ENCODE measurements around the gene HAUS8. TPM values are rescaled to one million over a fixed set of nuclear protein-coding genes. Genes with fewer than 3 reads are reported as not detected.

HAUS8 gene
- total and polyA plus RNA-seq, 2 of the 4 experiments (the other 2 are of a cell fraction) = 3.4 to 14.2 TPM

GRCh38 chr19:17098326-17098725 is 23.1 kb upstream of the HAUS8 start:
- Histone ChIP-seq H3K23ac (ENCODE audit: low read depth, low read length) (no peak overlapping the region), H2AK5ac (ENCODE audit: low read depth, low read length) (no peak overlapping the region), H3K4me3 (ENCODE audit: insufficient read depth, low read depth, low read length) (no peak overlapping the region), H3K18ac (ENCODE audit: low read depth, low read length) (no peak overlapping the region), H3K27me3 (ENCODE audit: control insufficient read depth, insufficient read depth, low read length) (no peaks in the 10 kb centered on the region), H3K27ac (ENCODE audit: insufficient read depth, low read length) (no peak overlapping the region), H3K36me3 (ENCODE audit: control insufficient read depth, insufficient read depth, low read length) (peaks cover 26% of the 10 kb centered on the region), H2AK9ac (replicated peaks; ENCODE audit: low read depth, low read length, poor library complexity) (peak overlapping the region; percentile 72), H4K8ac (ENCODE audit: low read depth in 2 of 2, low read length in 2 of 2) (no peak overlapping the region), H3K4ac (ENCODE audit: low read depth, low read length) (peak overlapping the region; percentile 51; the same call in 1 of the 2 replicates), H2BK120ac (ENCODE audit: low read depth, low read length) (no peak overlapping the region), H4K91ac (ENCODE audit: insufficient read depth, low read depth, low read length) (peak overlapping the region; percentile 5; the same call in 1 of the 2 replicates), H3K56ac (ENCODE audit: extremely low read depth, insufficient read depth, low read length) (no peak overlapping the region), H4K5ac (ENCODE audit: low read depth, low read length) (no peak overlapping the region), H2BK5ac (ENCODE audit: low read depth, low read length, poor library complexity, severe bottlenecking) (peak overlapping the region; percentile 3), H3K14ac (replicated peaks; ENCODE audit: low read depth, low read length) (no peak overlapping the region), H2BK15ac (ENCODE audit: low read depth, low read length) (no peak overlapping the region), H3K79me1 (ENCODE audit: low read depth in 1 of 2, low read length in 2 of 2) (peaks cover 5 to 71% of the 10 kb centered on the region in 2 experiments), H2AFZ (replicated peaks; ENCODE audit: low read length, poor library complexity) (no peak overlapping the region), H3K9me1 (ENCODE audit: insufficient read depth, low read length) (peaks cover 25% of the 10 kb centered on the region), H3K4me2 (ENCODE audit: low read depth, low read length) (no peak overlapping the region), H3K4me1 (ENCODE audit: control insufficient read depth, insufficient read depth, low read length) (peaks cover 8% of the 10 kb centered on the region), H2BK20ac (ENCODE audit: low read depth, low read length) (no peak overlapping the region), H4K20me1 (ENCODE audit: insufficient read depth, low read length) (peaks cover 62% of the 10 kb centered on the region), H3K9ac (ENCODE audit: low read depth, low read length) (no peak overlapping the region), H3K9me3 (ENCODE audit: control insufficient read depth, insufficient read depth, low read length) (no peaks in the 10 kb centered on the region)
- 75% methylated on average over 9 of the region's 9 CpGs; no CpG with 5 or more reads in 1 of the 2 experiments for WGBS, 2 experiments (ENCODE audit: extremely low coverage in 2 of 2, insufficient read length in 1 of 2)
- no TSS peak for BruUV-seq (replicated peaks)
- intact Hi-C loops (cut with micrococcal nuclease) = no loop called here
- ChIA-PET POLR2A (ENCODE audit: unreplicated experiment) (interaction anchor here (0.7 kb wide), 1 partner anchor 128 kb away, joined by 3 read pairs; the partner anchor contains the start of gene OCEL1), CTCF (interaction anchor here (0.6 kb wide), 1 partner anchor 1181 kb away, joined by 3 read pairs; no protein-coding TSS in a partner anchor)
- ATAC-seq (ENCODE audit: low read depth) = no peak
- dilution Hi-C loops (cut with HindIII; ENCODE audit: low sequenced_read_pairs, unreplicated experiment) = no loop called here
- peak; percentile 34 for DNase-seq
- TF ChIP-seq NFE2L2 (IDR thresholded peaks at IDR 0.05; ENCODE audit: low read depth, low read length) (no peak), BHLHE40 (IDR thresholded peaks at IDR 0.05; ENCODE audit: low read depth, low read length) (0 out of 2 replicates have a peak, but pooled peaks have one; percentile 27)
- in situ Hi-C loops (cut with MboI; ENCODE audit: low sequenced_read_pairs) = no loop called here
